Adrenal gland (tissue), 5 donors: ENCODE measurements around the gene ROS1.

Experiments
- POLR2A ChIP-seq, 2 donors: fragments of 450-650 bp; IDR thresholded peaks; one replicate each; pipeline ENCODE4 v1.6.1; 2017; ENCODE audit warnings: antibody characterized with exemption in 2 of 2, mild to moderate bottlenecking in 2 of 2, moderate library complexity in 1 of 2
- TF ChIP-seq, protein P1 (sequence below), 6 experiments: fragments of 450-650 bp in 4 of 6; fragments of 200-600 bp in 2 of 6; sonication (generic) in 1 of 6; IDR thresholded peaks; 1 replicate in 5 of 6; 2 replicates in 1 of 6; pipeline versions ENCODE4 v1.5.1 to v1.8.0; 2016 to 2021; ENCODE audit warnings: antibody characterized with exemption in 6 of 6, mild to moderate bottlenecking in 2 of 6, moderate library complexity in 1 of 6
- donor health status: DM: no; HTN: no; CAD: no.

DNA sequence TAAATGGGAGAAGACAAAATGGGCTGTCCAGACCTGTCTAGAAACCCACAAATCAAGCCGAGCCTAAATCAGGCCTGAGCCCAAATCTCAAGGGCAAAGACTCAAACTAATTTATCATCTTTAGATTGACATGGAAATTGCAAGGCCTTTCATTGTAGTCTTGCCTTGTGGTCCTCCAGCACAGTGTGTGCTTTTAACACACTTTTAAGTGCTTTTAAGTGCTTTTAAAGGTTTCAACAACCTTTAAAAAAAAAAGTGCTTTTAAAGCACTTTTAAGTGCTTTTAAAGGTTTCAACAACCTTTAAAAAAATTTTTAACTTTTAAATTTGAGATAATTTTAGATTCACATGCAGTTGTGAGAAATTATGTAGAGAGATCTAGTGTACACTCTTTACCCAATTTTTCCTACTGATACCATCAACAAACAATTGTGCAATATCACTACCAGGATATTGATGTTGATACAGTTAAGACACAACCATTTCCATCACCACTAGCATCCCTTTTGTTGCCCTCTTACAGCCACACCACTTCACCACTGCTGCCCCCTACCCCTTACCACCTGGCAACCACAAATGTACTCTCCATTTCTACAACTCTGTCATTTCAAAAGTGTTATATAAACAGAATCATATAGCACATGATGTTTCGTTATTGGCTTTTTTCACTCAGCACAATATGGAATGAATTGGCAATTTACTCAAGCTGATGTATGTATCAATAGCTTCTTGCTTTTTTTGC, 33.6 kb upstream of the ROS1 start:
- TF ChIP-seq, protein P1, sequence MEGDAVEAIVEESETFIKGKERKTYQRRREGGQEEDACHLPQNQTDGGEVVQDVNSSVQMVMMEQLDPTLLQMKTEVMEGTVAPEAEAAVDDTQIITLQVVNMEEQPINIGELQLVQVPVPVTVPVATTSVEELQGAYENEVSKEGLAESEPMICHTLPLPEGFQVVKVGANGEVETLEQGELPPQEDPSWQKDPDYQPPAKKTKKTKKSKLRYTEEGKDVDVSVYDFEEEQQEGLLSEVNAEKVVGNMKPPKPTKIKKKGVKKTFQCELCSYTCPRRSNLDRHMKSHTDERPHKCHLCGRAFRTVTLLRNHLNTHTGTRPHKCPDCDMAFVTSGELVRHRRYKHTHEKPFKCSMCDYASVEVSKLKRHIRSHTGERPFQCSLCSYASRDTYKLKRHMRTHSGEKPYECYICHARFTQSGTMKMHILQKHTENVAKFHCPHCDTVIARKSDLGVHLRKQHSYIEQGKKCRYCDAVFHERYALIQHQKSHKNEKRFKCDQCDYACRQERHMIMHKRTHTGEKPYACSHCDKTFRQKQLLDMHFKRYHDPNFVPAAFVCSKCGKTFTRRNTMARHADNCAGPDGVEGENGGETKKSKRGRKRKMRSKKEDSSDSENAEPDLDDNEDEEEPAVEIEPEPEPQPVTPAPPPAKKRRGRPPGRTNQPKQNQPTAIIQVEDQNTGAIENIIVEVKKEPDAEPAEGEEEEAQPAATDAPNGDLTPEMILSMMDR (IDR thresholded peaks at IDR 0.05) = no peak
- TF ChIP-seq POLR2A (IDR thresholded peaks at IDR 0.05) = no peak
